ENCODE data around the gene GRIN1.

DNA sequence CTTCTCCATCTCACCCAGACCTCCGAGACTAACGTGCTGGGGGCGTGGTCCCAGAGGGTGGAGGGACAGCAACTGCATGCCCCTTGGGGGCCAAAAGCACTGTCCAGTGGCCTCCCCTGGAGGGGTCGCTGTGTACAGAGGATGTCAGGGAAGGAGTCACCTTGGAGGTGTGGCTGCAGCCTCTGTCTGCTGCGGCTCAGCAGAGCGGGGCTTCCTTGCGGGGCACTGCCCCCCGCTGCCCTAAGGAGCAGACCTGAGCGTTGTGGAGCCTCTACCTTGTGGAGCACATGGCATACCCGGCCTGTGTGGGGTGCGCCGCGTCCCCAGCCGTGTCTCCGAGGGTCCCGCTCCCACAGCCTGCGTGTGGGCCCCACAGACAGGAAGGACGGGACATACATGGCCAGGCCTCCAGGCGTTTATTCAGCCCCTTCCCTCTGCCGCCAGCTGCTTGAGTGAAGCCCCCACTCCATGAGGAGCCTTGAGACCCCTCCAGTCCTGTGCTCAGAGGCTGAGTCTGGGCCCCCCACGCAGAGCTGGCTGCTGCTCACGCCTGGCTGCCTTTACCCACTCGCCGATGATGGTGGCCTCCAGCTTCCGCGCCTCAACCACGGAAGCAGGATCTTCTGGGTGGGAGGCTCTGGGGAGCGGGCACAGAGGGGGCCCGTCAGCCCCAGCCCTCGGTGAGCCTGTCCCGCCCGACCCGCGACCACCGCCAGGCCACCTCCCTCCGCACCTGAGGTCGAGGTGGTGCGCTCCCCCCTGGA is 28.6 kb upstream of the GRIN1 start:
- TF ChIP-seq GATA2 (IDR thresholded peaks at IDR 0.05; ENCODE audit: low read depth, low read length), result no peak
- TF ChIP-seq GATA3 (IDR thresholded peaks at IDR 0.05; ENCODE audit: low read depth, low read length), result no peak

All from SH-SY5Y (cell line).